HepG2 (cell line): ENCODE measurements around the gene ZDHHC18. TPM values are rescaled to one million over a fixed set of nuclear protein-coding genes. Genes with fewer than 3 reads are reported as not detected.

Experiments used
- ATM ChIP-seq: fragments of 450-650 bp; IDR thresholded peaks from 2 replicates; pipeline ENCODE4 v1.7.1; 2017; ENCODE audit warnings: mild to moderate bottlenecking, borderline replicate concordance
- BRD4 ChIP-seq: sonication (generic); formaldehyde crosslinking; IDR thresholded peaks from 2 replicates; pipeline ENCODE4 v1.4.0; 2020; ENCODE audit warnings: missing genetic modification reagents
- CEBPB ChIP-seq: IDR thresholded peaks from 2 replicates; pipeline ENCODE4 v1.6.1; 2011; ENCODE audit warnings: low read depth, low read length, improper control_type of control experiment, borderline replicate concordance
- GABPB1 ChIP-seq: IDR thresholded peaks from 2 replicates; pipeline ENCODE4 v1.6.1; 2016; ENCODE audit warnings: mild to moderate bottlenecking, missing genetic modification reagents, moderate library complexity, missing compliant biosample characterization
- HHEX ChIP-seq: IDR thresholded peaks from 2 replicates; pipeline ENCODE4 v1.6.1; 2016; ENCODE audit warnings: control low read depth
- MAX ChIP-seq: IDR thresholded peaks from 2 replicates; pipeline ENCODE4 v1.6.1; 2012; ENCODE audit warnings: inconsistent platforms
- MEF2D ChIP-seq: sonication (generic); formaldehyde crosslinking; IDR thresholded peaks from 2 replicates; pipeline ENCODE4 v1.5.1; 2020; ENCODE audit warnings: mild to moderate bottlenecking, missing genetic modification reagents
- MIER3 ChIP-seq: IDR thresholded peaks from 2 replicates; pipeline ENCODE4 v1.6.1; 2016; ENCODE audit warnings: missing compliant biosample characterization, borderline replicate concordance
- NR2F2 ChIP-seq: IDR thresholded peaks from 2 replicates; pipeline ENCODE4 v1.6.1; 2012; ENCODE audit warnings: low read depth, inconsistent platforms, borderline replicate concordance
- POLR2AphosphoS5 ChIP-seq: IDR thresholded peaks from 2 replicates; pipeline ENCODE4 v1.6.1; 2012; ENCODE audit warnings: low read depth, low read length
- RBAK ChIP-seq: sonication (generic); formaldehyde crosslinking; IDR thresholded peaks from 2 replicates; pipeline ENCODE4 v1.5.1; 2020; ENCODE audit warnings: mild to moderate bottlenecking, missing genetic modification reagents
- TARDBP ChIP-seq: sonication (generic); formaldehyde crosslinking; IDR thresholded peaks from 2 replicates; pipeline ENCODE4 v1.8.0; 2022; ENCODE audit warnings: mild to moderate bottlenecking, missing genetic modification reagents
- UBTF ChIP-seq: sonication (generic); formaldehyde crosslinking; IDR thresholded peaks from 2 replicates; pipeline ENCODE4 v1.4.0; 2020; ENCODE audit warnings: mild to moderate bottlenecking, missing genetic modification reagents
- ZNF441 ChIP-seq: sonication (generic); formaldehyde crosslinking; IDR thresholded peaks from 2 replicates; pipeline ENCODE4 v1.7.0; 2021; ENCODE audit warnings: missing genetic modification reagents, borderline replicate concordance
- ZNF567 ChIP-seq: sonication (generic); formaldehyde crosslinking; IDR thresholded peaks from 2 replicates; pipeline ENCODE4 v1.8.1; 2023; ENCODE audit warnings: mild to moderate bottlenecking, missing genetic modification reagents, borderline replicate concordance
- ZNF605 ChIP-seq: sonication (generic); formaldehyde crosslinking; IDR thresholded peaks from 2 replicates; pipeline ENCODE4 v1.8.0; 2022; ENCODE audit warnings: mild to moderate bottlenecking, missing genetic modification reagents
- ZNF619 ChIP-seq: sonication (generic); formaldehyde crosslinking; IDR thresholded peaks from 2 replicates; pipeline ENCODE4 v1.4.0; 2020; ENCODE audit warnings: mild to moderate bottlenecking, missing genetic modification reagents
- ZNF773 ChIP-seq: sonication (generic); formaldehyde crosslinking; IDR thresholded peaks from 2 replicates; pipeline ENCODE4 v1.4.0; 2020; ENCODE audit warnings: missing genetic modification reagents, borderline replicate concordance
- ZNF780A ChIP-seq: sonication (generic); formaldehyde crosslinking; IDR thresholded peaks from 2 replicates; pipeline ENCODE4 v1.8.0; 2022; ENCODE audit warnings: mild to moderate bottlenecking, missing genetic modification reagents, moderate library complexity
- polyA plus RNA-seq, 8 experiments: library from polyadenylated mRNA; depleted of rRNA in 3 of 8; stranded (reverse) in 7 of 8; unstranded in 1 of 8; fragments of >200 nt; fragmentation: Illumina TruSeq in 4 of 8; extraction: Trizol in 4 of 8; gene quantifications; 2 replicates each; pipeline versions ENCODE4 v1.2.1 to v1.2.3, GENCODE V29; 2011 to 2016; ENCODE audit warnings: low read depth in 4 of 8, missing spikeins in 1 of 8, mixed read lengths in 1 of 8; ENCODE audit not compliant: insufficient read depth in 1 of 8
- total RNA-seq, 5 experiments: library from RNA; depleted of rRNA; stranded (reverse); fragments of >200 nt; fragmentation: Illumina TruSeq; extraction: Trizol; gene quantifications; 2 replicates each; pipeline ENCODE4 v1.2.3, GENCODE V29; 2016; ENCODE audit warnings: low read depth in 1 of 5
- TF ChIP-seq, protein P1 (sequence below): sonication (generic); formaldehyde crosslinking; IDR thresholded peaks from 2 replicates; pipeline ENCODE4 v1.4.0; 2020; ENCODE audit warnings: missing genetic modification reagents
- TF ChIP-seq, protein P2 (sequence below): sonication (generic); formaldehyde crosslinking; IDR thresholded peaks from 2 replicates; pipeline ENCODE4 v1.9.0; 2021; ENCODE audit warnings: missing genetic modification reagents, mild to moderate bottlenecking, borderline replicate concordance
- TF ChIP-seq, protein P3 (sequence below): sonication (generic); formaldehyde crosslinking; IDR thresholded peaks from 2 replicates; pipeline ENCODE4 v1.4.0; 2020; ENCODE audit warnings: missing genetic modification reagents

ZDHHC18 gene
- total and polyA plus RNA-seq, 2 of the 13 experiments (the other 11 are each of a cell fraction or from before 2014, with no cell fraction given), result 13.2 to 35.3 TPM

DNA sequence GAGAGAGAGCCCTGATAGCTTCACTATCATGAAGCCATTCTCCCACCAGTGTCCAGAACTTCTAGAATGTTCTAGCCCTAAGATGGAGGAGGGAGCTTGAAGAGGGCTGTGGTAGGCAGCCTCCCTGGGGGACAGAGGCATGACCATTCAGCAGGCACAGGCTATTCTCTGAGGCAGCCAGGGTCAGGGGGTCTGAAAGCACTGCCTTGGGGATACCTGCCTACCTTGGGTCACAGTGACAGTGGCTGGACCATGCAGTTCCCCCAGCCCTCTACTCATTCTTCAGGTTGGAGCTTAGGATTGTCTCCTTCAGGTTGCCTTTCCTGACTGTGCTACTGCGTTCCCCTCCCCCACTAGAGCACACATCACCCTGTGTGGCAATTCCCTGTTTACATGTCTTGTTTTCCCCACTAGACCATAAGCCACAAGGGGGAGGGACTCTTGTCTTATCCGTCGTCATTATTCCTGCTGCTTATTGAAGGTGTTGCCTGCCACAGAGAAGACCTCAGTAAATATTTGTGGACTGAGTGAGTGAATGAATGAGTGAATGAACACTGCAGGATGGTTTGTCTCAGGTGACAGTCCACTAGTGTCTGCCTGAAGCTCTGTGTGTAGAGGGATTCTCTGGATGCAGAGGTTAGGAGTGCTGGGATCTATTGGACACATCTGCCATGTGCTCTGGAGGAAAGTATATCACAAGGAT, 5.2 kb downstream of the ZDHHC18 start (continued):
- 0 out of 2 replicates have a peak, but pooled peaks have one; percentile 36 for TF ChIP-seq ZNF780A
- TF ChIP-seq, protein P1, sequence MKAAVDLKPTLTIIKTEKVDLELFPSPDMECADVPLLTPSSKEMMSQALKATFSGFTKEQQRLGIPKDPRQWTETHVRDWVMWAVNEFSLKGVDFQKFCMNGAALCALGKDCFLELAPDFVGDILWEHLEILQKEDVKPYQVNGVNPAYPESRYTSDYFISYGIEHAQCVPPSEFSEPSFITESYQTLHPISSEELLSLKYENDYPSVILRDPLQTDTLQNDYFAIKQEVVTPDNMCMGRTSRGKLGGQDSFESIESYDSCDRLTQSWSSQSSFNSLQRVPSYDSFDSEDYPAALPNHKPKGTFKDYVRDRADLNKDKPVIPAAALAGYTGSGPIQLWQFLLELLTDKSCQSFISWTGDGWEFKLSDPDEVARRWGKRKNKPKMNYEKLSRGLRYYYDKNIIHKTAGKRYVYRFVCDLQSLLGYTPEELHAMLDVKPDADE (CRISPR knock-in tag), result no peak
- TF ChIP-seq ATM, result no peak
- TF ChIP-seq TARDBP (CRISPR knock-in tag), result peak; percentile 82
- TF ChIP-seq HHEX (CRISPR knock-in tag), result peak; percentile 84
- TF ChIP-seq UBTF (CRISPR knock-in tag), result 0 out of 2 replicates have a peak, but pooled peaks have one; percentile 33
- no peak for TF ChIP-seq ZNF567
- TF ChIP-seq, protein P2, sequence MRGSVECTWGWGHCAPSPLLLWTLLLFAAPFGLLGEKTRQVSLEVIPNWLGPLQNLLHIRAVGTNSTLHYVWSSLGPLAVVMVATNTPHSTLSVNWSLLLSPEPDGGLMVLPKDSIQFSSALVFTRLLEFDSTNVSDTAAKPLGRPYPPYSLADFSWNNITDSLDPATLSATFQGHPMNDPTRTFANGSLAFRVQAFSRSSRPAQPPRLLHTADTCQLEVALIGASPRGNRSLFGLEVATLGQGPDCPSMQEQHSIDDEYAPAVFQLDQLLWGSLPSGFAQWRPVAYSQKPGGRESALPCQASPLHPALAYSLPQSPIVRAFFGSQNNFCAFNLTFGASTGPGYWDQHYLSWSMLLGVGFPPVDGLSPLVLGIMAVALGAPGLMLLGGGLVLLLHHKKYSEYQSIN (CRISPR knock-in tag), result no peak
- TF ChIP-seq GABPB1, result peak; percentile 39; the same call in 1 of the 2 replicates
- peak; percentile 50; the same call in 1 of the 2 replicates for TF ChIP-seq MAX
- TF ChIP-seq ZNF441 (CRISPR knock-in tag), result peak; percentile 59; the same call in 1 of the 2 replicates
- peak; percentile 91; the same call in 1 of the 2 replicates for TF ChIP-seq MIER3 (CRISPR knock-in tag)
- TF ChIP-seq BRD4, result no peak
- TF ChIP-seq CEBPB, result peak; percentile 94
- no peak for TF ChIP-seq POLR2AphosphoS5
- TF ChIP-seq RBAK (CRISPR knock-in tag), result no peak
- no peak for TF ChIP-seq ZNF773
- 0 out of 2 replicates have a peak, but pooled peaks have one; percentile 51 for TF ChIP-seq NR2F2
- TF ChIP-seq ZNF605, result 0 out of 2 replicates have a peak, but pooled peaks have one; percentile 29
- TF ChIP-seq, protein P3, sequence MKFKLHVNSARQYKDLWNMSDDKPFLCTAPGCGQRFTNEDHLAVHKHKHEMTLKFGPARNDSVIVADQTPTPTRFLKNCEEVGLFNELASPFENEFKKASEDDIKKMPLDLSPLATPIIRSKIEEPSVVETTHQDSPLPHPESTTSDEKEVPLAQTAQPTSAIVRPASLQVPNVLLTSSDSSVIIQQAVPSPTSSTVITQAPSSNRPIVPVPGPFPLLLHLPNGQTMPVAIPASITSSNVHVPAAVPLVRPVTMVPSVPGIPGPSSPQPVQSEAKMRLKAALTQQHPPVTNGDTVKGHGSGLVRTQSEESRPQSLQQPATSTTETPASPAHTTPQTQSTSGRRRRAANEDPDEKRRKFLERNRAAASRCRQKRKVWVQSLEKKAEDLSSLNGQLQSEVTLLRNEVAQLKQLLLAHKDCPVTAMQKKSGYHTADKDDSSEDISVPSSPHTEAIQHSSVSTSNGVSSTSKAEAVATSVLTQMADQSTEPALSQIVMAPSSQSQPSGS (CRISPR knock-in tag), result peak; percentile 75
- 0 out of 2 replicates have a peak, but pooled peaks have one; percentile 16 for TF ChIP-seq MEF2D (CRISPR knock-in tag)
- TF ChIP-seq ZNF619 (CRISPR knock-in tag), result peak; percentile 25; the same call in 1 of the 2 replicates
